Tibial nerve (tissue), 3 donors: ENCODE results near the gene SETDB2.

Source experiments
- POLR2A ChIP-seq, 2 donors: fragments of 450-650 bp; IDR thresholded peaks; one replicate each; pipeline ENCODE4 v1.6.1; 2017; ENCODE audit warnings: antibody characterized with exemption in 2 of 2, mild to moderate bottlenecking in 2 of 2, moderate library complexity in 2 of 2
- TF ChIP-seq, protein P1 (sequence below), 5 experiments: fragments of 200-600 bp in 3 of 5; fragments of 450-650 bp in 2 of 5; sonication (generic) in 3 of 5; IDR thresholded peaks; one replicate each; pipeline ENCODE4 v1.5.1; 2016 to 2019; ENCODE audit warnings: antibody characterized with exemption in 5 of 5, mild to moderate bottlenecking in 3 of 5, moderate library complexity in 2 of 5

DNA sequence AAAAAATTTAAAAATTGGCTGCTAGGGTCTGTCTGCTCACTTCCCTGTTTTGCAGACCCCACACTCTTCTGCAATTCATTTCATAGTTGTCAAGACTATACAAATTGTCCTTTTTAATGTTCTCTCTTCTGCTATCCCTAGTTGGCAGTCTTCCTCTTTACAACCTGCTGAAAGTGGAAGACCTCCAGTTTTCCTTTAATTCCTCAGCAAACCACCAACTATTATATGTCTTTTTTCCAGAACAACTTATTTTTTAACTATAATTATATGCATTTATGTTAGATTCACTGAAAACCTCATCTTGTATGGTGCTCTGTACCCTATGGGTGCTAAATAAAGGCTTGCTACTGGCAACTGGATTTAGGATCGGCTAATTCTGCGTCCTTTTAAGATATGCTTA lies 50.6 kb downstream of the SETDB2 start:
- TF ChIP-seq, protein P1, sequence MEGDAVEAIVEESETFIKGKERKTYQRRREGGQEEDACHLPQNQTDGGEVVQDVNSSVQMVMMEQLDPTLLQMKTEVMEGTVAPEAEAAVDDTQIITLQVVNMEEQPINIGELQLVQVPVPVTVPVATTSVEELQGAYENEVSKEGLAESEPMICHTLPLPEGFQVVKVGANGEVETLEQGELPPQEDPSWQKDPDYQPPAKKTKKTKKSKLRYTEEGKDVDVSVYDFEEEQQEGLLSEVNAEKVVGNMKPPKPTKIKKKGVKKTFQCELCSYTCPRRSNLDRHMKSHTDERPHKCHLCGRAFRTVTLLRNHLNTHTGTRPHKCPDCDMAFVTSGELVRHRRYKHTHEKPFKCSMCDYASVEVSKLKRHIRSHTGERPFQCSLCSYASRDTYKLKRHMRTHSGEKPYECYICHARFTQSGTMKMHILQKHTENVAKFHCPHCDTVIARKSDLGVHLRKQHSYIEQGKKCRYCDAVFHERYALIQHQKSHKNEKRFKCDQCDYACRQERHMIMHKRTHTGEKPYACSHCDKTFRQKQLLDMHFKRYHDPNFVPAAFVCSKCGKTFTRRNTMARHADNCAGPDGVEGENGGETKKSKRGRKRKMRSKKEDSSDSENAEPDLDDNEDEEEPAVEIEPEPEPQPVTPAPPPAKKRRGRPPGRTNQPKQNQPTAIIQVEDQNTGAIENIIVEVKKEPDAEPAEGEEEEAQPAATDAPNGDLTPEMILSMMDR (IDR thresholded peaks at IDR 0.05), result no peak
- TF ChIP-seq POLR2A (IDR thresholded peaks at IDR 0.05), result no peak
